A673 (cell line): ENCODE results near the gene SCYL2.

Experiments
- CTCF ChIP-seq: fragments of 300-800, 200-600 bp; sonication (generic); conservative IDR thresholded peaks from 2 replicates; pipeline ENCODE4 v1.5.1; 2017; ENCODE audit warnings: low read depth, mild to moderate bottlenecking, antibody characterized with exemption, low read length, moderate library complexity, mixed read lengths
- EZH2 ChIP-seq: fragments of 200-600 bp; sonication (generic); IDR thresholded peaks from 2 replicates; pipeline ENCODE4 v1.6.1; 2017; ENCODE audit warnings: borderline replicate concordance, low read depth, mild to moderate bottlenecking, mixed read lengths, antibody characterized with exemption, low read length; ENCODE audit not compliant: poor library complexity, severe bottlenecking

GRCh38 chr12:100337727-100338126 is 70.8 kb downstream of the SCYL2 start:
- no peak for TF ChIP-seq CTCF
- no peak for TF ChIP-seq EZH2
